ENCODE measurements around the gene ADAMTS7. TPM values are rescaled to one million over a fixed set of nuclear protein-coding genes. Genes with fewer than 3 reads are reported as not detected.
A peak's percentile ranks its signal among the peaks of the same experiment; 100 is the strongest.
"Not testable (repeated sequence)": the region's sequence is repeated elsewhere in the genome, so short reads cannot be mapped to it uniquely, and the experiment has no call there.

The ADAMTS7 gene
- total and polyA plus RNA-seq, 2 donors (not counting 1 experiment from before 2014, with no cell fraction given): 0.10 to 16.6 TPM

DNA sequence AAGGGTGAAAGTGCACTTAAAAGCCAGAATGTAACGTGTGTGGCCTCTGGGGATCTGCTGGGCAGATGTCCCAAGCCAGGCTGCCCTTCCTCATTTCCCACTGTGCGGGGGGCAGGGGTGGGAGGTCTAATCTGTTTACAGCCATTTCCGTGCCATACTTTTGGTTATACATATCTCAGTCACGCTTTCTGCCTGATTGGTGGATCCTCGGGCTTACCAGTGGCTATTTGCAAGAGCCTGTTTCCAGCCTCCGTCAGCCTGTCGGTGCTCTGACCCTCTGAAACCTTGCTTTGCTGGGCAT, 58.0 kb downstream of the ADAMTS7 start:
- H3K27me3 ChIP-seq (replicated peaks in 1 of 4; ENCODE audit: control extremely low read depth in 1 of 4, control insufficient read depth in 3 of 4, insufficient read depth in 4 of 4, low read length in 3 of 4); H3K9ac ChIP-seq (ENCODE audit: low read length); H3K4me3 ChIP-seq (ENCODE audit: control extremely low read depth in 1 of 5, extremely low read depth in 1 of 5, insufficient read depth in 1 of 5, low read depth in 2 of 5, low read length in 4 of 5); H3K9me3 Mint-ChIP-seq (ENCODE audit: insufficient read depth); H3K9me3 ChIP-seq (ENCODE audit: control extremely low read depth in 1 of 3, control insufficient read depth in 2 of 3, insufficient read depth in 1 of 3, low read length in 2 of 3); H3K36me3 ChIP-seq (replicated peaks in 1 of 2; ENCODE audit: control extremely low read depth in 1 of 2, control insufficient read depth in 1 of 2, extremely low read depth in 1 of 2, insufficient read depth in 2 of 2, low read length in 1 of 2); H3K79me2 ChIP-seq (ENCODE audit: control insufficient read depth, insufficient read depth, low read length); DNase-seq; H3K4me2 ChIP-seq (replicated peaks; ENCODE audit: low read depth, low read length, poor library complexity, severe bottlenecking); ATAC-seq (ENCODE audit: low read depth); H3K27me3 Mint-ChIP-seq; POLR2A ChIA-PET; H3K4me3 Mint-ChIP-seq; H3K27ac ChIP-seq (ENCODE audit: low read length in 2 of 2); H2AFZ ChIP-seq (ENCODE audit: insufficient read depth, low read depth, low read length, poor library complexity, severe bottlenecking); H4K20me1 ChIP-seq (ENCODE audit: control insufficient read depth, insufficient read depth, low read length, poor library complexity, severe bottlenecking): not testable (repeated sequence)
- CTCF ChIA-PET: interaction anchor here (0.6 kb wide), 1 partner anchor 640 kb away, joined by 3 read pairs; no protein-coding TSS in a partner anchor
- H3K27ac Mint-ChIP-seq: peak overlapping the region; percentile 26
- peaks cover 21 to 36% of the 10 kb centered on the region in 2 donors for H3K4me1 ChIP-seq (ENCODE audit: control insufficient read depth in 2 of 2, insufficient read depth in 2 of 2, low read length in 2 of 2)
- WGBS (ENCODE audit: insufficient coverage): 57% methylated on average over 1 of the region's 7 CpGs
- H3K4me1 Mint-ChIP-seq: peaks cover 26% of the 10 kb centered on the region
- intact Hi-C loops (cut with micrococcal nuclease): loop anchor here (5.0 to 10.0 kb wide), 3 partner anchors 116 to 459 kb away; partner anchors contain the start of gene SKIC8

DNA sequence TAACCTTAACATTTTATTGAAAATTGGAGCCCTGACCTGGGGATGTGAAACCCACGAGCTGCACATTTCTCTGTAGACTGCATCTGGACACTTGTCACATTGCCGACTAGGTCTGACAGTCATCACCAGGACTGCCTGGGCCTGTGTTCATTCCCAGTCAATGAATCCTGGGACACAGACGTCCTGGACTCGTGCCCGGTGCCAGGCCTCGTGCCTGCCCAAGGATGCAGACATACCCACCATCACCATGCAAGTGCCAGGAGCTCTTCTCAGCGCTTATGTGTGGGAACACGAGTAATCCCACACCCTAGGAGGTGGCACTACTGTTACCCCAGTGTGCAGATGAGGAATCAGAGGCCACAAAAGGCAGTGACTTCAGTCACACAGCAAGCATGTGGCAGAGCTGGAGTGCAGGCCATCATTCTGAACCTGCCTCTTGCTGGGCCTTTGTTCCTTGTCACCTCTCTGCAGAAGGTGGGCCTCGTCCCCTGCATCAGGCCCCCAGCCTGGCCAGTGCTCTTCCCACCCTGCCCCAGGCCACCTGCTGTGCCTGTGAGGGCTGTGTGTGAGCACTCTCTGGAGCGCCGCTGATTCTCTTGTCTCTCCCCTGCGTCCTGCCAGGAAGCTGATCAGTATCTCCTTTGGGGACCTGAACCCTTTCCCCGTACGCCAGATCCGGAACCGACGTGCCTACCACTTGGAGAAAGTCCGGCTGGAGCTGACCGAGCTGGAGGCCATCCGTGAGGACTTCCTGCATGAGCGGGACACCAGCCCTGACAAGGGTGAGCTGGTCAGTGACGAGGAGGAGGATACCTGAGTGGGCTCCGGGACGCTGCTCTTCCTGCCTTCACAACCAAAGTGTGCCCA, 58.5 kb downstream of the ADAMTS7 start:
- no peak for DNase-seq
- Mint-ChIP-seq H3K4me1 (peaks cover 21% of the 10 kb centered on the region), H3K27ac (no peak overlapping the region), H3K27me3 (no peaks in the 10 kb centered on the region), H3K9me3 (ENCODE audit: insufficient read depth) (no peaks in the 10 kb centered on the region), H3K4me3 (no peak overlapping the region)
- H3K9me3 ChIP-seq (ENCODE audit: control extremely low read depth in 1 of 3, control insufficient read depth in 2 of 3, insufficient read depth in 1 of 3, low read length in 2 of 3): peaks cover 0 to under 1% (median 0%) of the 10 kb centered on the region in 3 donors
- 89% methylated on average over 15 of the region's 24 CpGs for whole genome bisulfite sequencing (ENCODE audit: insufficient coverage)
- no peaks in the 10 kb centered on the region for H3K79me2 ChIP-seq (ENCODE audit: control insufficient read depth, insufficient read depth, low read length)
- no peaks in the 10 kb centered on the region for H4K20me1 ChIP-seq (ENCODE audit: control insufficient read depth, insufficient read depth, low read length, poor library complexity, severe bottlenecking)
- no peaks in the 10 kb centered on the region for H3K27me3 ChIP-seq (replicated peaks in 1 of 4; ENCODE audit: control extremely low read depth in 1 of 4, control insufficient read depth in 3 of 4, insufficient read depth in 4 of 4, low read length in 3 of 4)
- ChIA-PET POLR2A (no interaction called here), CTCF (interaction anchor here (1.3 kb wide), 1 partner anchor 137 kb away, joined by 6 read pairs; no protein-coding TSS in a partner anchor)
- no peak for TF ChIP-seq EZH2 (IDR thresholded peaks at IDR 0.05; ENCODE audit: borderline replicate concordance, insufficient read depth, low read depth, low read length, poor library complexity, severe bottlenecking)
- TF ChIP-seq, protein P1, sequence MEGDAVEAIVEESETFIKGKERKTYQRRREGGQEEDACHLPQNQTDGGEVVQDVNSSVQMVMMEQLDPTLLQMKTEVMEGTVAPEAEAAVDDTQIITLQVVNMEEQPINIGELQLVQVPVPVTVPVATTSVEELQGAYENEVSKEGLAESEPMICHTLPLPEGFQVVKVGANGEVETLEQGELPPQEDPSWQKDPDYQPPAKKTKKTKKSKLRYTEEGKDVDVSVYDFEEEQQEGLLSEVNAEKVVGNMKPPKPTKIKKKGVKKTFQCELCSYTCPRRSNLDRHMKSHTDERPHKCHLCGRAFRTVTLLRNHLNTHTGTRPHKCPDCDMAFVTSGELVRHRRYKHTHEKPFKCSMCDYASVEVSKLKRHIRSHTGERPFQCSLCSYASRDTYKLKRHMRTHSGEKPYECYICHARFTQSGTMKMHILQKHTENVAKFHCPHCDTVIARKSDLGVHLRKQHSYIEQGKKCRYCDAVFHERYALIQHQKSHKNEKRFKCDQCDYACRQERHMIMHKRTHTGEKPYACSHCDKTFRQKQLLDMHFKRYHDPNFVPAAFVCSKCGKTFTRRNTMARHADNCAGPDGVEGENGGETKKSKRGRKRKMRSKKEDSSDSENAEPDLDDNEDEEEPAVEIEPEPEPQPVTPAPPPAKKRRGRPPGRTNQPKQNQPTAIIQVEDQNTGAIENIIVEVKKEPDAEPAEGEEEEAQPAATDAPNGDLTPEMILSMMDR (IDR thresholded peaks at IDR 0.05): no peak
- no peak overlapping the region for H3K9ac ChIP-seq (ENCODE audit: low read length)
- H3K4me1 ChIP-seq (ENCODE audit: control insufficient read depth in 2 of 2, insufficient read depth in 2 of 2, low read length in 2 of 2): peaks cover 15 to 30% of the 10 kb centered on the region in 2 donors
- no peak overlapping the region for H3K4me3 ChIP-seq (ENCODE audit: control extremely low read depth in 1 of 5, extremely low read depth in 1 of 5, insufficient read depth in 1 of 5, low read depth in 2 of 5, low read length in 4 of 5)
- H3K4me2 ChIP-seq (replicated peaks; ENCODE audit: low read depth, low read length, poor library complexity, severe bottlenecking): no peak overlapping the region
- no peak overlapping the region for H2AFZ ChIP-seq (ENCODE audit: insufficient read depth, low read depth, low read length, poor library complexity, severe bottlenecking)
- no peaks in the 10 kb centered on the region for H3K36me3 ChIP-seq (replicated peaks in 1 of 2; ENCODE audit: control extremely low read depth in 1 of 2, control insufficient read depth in 1 of 2, extremely low read depth in 1 of 2, insufficient read depth in 2 of 2, low read length in 1 of 2)
- intact Hi-C loops (cut with micrococcal nuclease): loop anchor here (5.0 to 10.0 kb wide), 3 partner anchors 115 to 458 kb away; partner anchors contain the start of gene SKIC8
- ATAC-seq (ENCODE audit: low read depth): no peak
- H3K27ac ChIP-seq (ENCODE audit: low read length in 2 of 2): no peak overlapping the region

Measured in B cell (primary cell).